HPDE6-E6E7 (cell line): ENCODE data around the gene CETN2.
"Not testable (repeated sequence)": the region's sequence is repeated elsewhere in the genome, so short reads cannot be mapped to it uniquely, and the experiment has no call there.

Experiments used
- DNase-seq: peaks from one replicate; pipeline ENCODE4 v3.0.0; 2011; ENCODE audit warnings: missing footprints; ENCODE audit errors: extremely low spot score

CETN2 gene

DNA sequence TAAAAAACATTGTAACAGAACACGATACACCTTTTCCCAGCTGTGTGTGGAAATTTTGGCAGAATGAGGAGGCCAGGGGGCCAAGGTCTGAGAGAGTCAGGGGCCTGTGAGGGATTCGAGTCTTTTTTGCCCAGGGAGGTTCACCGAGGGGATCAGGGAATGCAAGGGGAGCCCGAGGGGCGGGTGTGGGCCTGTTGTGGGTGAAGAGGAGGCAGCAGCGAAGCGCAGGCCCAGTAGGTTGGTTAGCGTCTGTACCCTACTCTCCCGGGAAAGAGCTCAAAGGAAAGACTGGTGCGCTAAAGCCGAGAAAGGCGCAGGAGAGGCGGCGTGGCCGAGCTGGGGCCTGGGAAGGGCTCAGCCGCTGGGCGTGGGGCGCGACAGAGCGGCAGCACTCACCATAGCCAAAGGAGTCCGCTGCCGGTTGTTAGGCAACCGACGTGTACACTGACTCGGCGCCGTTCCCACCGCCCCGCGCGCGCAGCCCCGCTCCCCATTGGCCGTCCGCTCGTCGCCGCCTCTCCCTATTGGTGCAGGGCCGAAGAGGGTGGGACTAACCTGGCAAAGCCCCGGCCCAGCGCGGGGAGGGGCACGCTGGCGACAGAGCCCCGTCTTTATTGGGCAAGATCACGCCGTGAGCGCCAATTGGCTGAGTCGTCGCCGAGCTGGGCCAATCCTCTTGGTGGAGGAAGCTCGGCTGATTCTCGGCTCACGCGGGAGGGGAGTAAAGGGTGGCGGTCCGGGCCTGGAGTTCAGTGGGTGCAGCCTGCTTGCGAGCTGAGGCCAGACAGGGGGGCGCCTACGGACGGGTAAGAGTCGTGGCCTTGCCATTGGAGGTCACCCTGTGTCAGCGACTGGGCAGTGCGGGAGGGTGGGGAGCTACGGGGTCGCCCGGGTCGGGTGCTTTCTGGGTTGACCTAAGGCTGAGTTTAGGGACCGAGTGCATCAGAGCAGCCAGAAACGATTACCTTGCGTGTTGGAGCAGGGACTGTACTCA is at the start of gene CETN2, which contains the start of gene NSDHL:
TSS of gene CETN2 (minus strand) at position 446 of the 994 bp plus-strand sequence. CDS start at position 399, 47 bp downstream.
TSS of gene NSDHL (plus strand) at position 752 of the 994 bp plus-strand sequence. CDS start 15,262 bp downstream, outside the sequence.
- DNase-seq: peak; percentile 100

DNA sequence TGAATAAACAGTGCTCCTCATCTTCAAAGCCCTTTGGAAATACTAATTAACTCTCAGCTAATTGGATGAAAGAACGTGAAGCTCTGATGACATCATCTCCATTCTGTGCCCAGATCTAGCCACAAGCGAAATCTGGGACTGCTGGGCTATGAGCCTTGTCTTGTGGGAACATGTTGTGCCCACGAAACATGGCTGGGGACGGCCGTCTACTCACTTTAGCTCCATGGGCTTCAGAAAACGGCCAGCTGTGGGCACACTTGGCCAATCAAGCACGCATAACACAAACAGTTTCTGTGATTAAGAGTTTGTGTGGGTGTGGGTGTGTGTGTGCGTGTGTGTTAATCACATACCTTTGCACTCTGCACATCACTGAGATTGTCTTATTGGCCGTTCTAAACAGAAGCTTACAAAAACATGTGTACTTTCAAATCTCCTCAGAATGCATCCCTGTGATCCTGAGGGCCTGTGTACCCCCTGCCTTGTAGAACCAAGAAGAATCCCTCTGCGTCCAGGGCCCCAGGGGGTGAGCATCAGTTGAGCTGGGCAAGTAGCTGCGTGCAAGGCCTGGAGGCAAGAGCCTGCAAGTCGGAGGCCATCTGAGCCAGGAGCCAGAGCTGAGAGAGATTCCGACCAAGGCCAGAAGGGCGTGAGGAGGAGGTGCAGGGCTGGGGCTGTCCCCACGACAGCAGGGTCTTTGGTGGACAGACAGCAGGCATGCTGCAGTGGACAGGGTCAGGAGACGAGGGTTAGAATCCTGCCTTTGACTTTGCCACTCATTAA is 48.6 kb upstream of the CETN2 start:
- peak; percentile 74 for DNase-seq

DNA sequence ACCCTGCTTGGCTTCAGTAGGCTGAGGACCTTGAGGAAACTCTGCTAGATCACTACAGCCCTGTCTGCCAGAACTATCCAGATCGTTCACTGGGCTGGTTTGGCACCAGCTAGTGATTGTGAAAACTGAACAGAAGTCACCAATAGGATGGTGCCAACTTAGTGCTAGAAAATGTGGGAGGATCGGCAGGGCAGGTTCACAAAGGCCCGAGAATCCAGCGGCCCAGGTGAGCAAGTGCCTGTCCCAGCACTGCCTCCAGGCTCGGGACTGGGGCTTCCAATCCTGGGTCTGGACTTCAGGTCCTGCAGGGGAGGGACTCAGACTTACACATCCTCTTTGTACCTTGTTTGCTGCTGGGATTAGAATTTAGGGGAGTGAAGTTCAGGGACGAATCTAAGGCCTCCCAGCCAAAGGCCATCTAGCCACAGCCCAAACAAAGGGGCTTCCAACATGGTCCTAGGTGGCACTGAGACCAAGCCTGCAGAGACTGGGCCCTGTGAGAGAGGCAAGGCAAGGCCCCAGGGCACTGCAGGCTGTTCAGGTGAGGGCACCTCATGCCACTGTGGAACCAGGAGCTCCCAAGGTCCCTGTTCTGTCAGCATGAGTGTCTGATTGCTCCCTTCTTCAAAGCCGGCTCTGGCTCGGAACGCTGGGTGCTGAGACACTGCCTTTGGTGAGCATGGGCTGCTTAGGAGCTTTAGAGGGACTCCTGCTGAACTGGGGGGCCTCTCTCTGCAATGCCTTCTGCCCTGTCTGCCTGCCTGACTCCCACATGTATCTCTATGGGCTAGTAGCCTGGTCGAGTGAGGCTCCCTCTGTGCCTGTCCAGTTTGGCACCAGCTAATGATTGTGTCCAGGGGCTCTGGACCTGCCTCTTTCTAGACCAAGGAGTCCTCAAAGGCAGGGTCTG is 46.6 kb upstream of the CETN2 start:
- DNase-seq: peak; percentile 66

DNA sequence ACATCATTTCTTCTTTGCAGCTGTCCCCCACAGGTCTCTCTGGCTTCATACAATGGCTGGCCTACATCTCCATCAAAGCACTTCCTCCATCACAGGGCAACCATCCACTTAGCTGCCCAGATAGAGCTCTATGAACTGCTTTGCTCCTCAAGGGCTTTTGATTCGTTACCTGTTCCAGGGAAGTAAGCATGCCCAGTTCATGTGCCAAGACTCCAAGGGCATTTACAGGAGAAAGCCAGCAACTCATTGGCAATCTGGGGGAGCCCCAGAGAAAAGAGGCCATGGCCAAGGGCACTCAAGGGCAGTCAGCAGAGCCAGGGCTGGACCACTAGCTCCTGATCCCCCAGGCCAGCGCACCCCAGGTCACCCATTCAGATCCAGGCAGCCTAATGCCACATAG is 42.8 kb upstream of the CETN2 start:
- no peak for DNase-seq

DNA sequence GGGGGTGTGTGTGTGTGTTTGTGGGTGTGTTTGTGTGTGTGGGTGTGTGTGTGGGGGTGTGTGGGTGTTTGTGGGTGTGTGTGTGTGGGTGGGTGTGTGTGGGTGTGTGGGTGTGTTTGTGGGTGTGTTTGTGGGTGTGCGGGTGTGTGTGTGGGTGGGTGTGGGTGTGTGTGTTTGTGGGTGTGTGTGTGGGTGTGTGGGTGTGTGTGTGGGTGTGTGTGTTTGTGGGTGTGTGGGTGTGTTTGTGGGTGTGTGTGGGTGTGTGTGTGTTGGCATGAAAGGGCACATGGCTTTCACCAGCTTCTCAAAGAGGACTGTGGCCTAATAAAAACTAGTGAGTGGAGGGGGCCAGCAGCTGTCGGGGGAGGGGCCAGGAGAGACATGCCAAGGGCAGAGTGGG is 42.0 kb upstream of the CETN2 start:
- no peak for DNase-seq

DNA sequence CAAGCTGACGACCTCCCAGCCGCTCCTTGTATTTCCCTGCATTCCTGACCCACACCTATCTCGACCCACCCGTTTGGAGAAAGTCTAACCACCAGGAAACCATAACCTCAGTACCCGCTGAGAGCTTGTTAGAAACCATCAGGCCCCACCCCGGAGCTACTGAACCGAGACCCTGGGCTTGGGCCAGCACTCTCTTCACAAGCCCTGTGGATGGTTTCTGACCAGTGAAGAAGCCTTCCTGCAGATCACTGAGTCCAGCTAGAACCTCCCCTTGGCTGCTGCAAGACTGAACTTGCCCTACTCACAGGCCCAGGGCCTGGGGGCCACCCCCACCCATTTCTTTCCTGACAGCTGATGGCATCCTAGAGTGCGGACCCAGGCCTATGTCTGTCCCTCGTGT is 40.7 kb upstream of the CETN2 start:
- DNase-seq: no peak

DNA sequence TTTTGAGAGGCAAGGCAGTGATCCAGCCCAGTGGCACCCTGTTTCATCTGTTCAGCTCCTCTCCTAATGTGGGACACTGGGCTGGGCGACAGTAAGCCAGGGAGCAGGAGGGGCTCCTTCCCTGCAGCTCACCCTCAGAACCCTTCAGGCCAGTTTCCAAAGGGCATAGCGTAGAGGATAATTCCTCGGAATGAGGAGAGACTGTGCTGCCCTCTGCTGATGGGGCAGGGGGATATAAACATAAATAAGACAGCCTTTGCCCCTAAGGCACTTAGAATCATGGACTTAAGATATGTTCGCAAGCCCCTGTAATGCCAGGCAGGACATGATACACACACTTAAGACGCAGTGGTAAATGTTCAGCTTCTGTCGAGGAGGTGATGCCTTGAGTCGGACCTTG is 39.4 kb upstream of the CETN2 start:
- no peak for DNase-seq

DNA sequence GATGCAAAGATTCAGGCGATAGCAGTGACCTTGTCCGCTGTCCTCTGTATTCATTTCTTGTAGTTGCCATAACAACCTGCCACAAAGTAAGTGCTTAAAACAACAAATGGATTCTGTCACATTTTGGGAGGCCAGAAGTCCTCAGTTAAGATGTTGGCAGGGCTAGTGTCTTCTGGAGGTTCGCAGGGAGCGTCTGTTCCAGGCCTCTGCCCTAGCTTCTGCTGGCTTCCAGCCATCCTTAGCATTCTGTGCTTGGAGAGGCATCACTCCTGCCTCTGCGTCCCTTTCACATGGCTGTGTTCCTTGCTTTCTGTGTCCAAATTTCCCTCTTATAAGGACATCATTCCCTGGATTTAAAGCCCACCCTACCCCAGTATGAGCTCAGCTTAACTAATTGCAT is 35.8 kb upstream of the CETN2 start:
- DNase-seq: no peak

DNA sequence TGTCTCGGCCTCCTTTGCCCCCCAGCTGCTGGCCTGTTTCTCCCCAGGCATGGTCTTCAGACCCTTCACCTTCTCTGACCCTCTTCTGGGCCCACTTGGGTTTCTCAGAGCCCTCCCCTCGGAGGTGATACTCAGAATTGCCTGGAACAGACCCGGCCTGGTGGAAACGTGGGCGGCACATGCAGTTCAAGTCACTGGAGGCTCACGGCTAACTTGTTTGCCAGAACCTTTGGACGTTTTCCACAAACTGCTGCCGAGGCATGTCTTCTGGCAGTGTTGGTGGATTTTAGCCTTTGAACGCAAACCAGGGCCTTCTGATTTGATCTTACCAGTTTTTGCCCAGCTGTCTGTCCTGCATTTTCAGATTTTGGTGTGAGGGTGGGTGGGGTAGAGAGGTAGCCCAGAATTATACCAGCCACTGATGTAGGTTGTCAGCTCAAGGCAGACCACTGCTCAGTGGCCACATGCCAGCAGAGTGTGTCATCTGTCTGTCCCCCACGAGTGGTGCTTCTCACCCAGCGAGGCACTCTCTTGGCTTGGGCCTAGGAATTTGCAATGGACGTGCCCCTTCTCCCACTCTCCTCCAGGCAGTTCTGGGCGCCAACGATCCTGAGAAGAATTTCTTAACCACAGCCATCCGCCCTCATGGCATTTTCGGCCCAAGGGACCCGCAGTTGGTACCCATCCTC is 34.8 kb upstream of the CETN2 start:
- DNase-seq: no peak

DNA sequence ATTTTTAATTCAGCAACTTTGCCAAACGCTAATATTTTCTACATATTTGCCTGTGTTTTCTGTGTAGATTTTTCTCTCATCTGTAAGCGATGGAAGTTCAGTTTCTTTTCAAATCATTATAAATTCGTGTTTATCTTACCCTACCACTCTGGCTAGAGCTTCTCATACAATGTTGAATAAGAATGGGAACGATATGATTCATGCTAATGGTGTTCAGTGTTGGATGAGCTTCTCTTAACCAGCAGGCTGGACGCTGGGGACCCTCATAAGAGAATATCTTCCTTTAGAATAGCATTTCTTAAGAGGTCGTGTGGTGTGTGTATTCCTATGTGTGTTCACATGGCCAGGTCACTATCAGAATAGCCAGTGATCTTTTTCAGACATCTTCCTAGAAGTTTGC is 31.3 kb upstream of the CETN2 start:
- DNase-seq: no peak

DNA sequence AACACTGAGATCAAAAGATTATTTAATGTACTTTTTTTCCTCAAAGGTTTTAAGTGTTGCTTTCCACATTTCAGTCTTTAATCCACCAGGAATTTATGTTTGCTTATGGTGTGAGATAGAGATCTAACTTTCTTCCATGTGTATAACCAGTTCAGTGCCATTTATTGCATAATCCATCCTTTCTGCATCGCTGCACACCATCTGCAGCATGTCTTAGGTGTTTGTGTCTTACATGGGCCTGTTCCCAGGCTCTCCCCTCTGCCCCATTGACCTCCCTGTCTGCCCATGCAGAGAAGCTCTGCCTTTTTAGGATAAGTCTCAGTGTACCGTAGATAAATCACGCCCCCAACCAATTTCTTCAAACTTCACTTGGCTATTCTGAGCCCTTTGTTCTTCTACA is 30.6 kb upstream of the CETN2 start:
- DNase-seq: no peak

DNA sequence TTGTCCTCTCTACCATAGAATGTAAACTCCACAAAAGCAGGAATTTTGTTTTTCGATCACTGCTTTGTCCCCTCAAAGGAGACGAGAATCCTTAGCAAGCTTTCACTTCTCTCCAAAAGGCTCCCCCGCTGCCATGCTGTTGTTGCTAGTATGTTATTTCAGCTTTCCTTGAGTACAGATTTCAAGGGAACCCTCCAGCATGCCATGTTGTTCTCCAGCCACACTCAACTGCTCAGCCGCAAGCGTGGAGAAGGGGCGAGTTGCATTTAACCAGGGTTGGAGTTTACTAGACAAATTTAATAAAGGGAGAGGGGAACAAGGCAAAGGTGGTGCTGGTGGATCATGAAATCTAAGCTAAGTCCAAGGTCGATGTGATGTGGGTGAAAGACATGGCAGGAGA is 23.4 kb upstream of the CETN2 start:
- DNase-seq: no peak

DNA sequence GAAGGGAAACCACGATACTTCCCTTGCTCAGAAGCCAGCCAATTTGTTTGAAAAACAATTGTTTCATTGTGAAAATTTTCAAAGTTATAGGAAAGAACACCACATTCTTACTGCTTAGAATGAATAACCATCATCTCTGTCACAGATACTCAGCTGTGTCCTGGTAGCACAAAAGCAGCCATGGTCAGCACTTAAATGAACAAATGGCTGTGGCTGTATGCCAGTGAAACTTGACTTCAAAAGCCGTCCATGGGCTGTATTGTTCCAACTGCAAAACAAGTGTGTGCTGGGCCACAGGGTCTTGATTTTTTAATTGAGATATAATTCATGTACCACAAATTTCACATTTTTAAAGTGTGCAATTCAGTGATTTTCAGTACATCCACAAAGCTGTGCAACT is 19.9 kb upstream of the CETN2 start:
- no peak for DNase-seq

DNA sequence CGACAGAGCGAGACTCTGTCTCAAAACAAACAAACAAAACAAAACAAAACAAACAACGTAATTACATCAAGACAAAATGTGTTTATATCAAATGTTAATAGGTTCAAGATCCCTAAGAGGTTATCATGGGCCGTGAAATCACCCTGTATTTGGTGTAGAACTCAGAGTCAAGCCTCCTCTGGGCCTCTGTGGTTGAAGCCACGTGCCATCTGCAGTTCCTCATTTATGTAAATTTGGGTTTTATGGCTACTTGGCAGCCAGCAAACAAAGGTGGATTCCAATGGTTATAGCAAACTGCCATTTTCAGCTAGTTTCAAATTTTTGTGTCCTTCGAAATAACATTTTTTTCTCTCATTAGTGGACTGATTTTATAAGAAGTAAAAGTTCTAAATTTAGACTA is 16.7 kb upstream of the CETN2 start:
- no peak for DNase-seq

DNA sequence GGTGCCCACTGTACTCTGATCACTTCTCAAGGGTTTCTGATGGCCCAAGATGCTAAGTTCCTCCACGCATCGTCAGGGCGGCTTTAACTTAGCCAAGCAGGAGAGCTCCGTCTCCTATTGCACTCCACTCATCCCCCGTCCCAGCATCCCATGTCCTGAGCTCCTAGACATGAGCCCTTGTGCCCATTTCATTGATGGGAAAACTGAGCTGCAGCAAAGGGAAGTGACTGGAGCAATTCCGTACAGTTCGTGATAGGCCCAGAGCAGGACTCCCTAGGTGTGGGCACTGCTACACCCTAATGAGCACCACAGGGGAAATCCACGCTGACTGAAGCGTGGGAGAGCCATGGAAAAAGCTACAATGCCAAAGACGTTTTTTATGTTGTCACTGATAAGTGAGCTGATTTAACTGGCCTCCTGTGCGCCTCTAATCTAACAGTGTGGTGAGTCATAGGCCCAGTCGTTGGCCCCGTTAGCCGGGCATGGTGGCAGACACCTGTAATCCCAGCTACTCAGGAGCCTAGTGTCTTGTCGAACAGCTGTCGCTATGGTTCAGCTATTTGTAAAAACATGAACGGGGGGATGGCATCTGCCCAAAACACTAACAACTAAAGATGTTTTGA is 15.2 kb upstream of the CETN2 start:
- no peak for DNase-seq

DNA sequence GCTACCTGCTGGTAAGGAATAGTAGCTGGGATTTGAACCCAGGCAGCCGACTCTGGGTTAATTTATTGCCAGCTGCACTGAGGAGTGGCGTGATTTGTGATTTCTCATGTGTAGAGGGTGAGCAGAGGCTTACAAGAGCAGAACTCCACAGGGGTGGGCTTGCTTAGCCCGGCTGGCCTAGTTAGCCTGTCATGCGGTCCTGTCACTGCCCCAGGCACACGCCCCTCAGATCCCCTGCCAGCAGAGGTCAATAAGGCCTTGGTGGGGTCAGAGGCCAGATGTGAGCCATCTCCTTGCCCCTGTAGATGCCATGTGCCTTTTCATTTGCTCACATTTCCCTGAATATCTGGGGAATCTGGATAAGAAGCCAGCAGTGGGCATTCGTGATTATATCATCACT is 13.7 kb upstream of the CETN2 start:
- no peak for DNase-seq

DNA sequence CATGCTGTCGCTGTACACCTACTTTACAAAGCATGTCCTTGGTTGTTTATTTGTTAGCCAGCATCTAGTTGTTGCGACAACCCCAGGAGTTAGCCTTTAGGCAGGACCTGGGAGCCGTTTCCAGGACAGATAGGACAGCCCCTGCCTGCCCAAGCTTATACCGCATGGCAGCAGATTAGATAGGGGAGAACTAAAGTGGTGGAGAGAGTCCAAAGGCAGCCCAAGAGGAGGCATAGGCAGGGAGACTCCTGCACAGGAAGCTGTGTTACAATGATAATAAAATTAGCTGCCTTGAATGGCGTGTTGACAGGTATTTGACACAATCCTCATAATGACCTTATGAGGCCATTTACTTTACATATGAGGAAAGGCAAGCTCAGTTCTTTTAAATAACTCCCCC is 13.3 kb upstream of the CETN2 start:
- DNase-seq: no peak

DNA sequence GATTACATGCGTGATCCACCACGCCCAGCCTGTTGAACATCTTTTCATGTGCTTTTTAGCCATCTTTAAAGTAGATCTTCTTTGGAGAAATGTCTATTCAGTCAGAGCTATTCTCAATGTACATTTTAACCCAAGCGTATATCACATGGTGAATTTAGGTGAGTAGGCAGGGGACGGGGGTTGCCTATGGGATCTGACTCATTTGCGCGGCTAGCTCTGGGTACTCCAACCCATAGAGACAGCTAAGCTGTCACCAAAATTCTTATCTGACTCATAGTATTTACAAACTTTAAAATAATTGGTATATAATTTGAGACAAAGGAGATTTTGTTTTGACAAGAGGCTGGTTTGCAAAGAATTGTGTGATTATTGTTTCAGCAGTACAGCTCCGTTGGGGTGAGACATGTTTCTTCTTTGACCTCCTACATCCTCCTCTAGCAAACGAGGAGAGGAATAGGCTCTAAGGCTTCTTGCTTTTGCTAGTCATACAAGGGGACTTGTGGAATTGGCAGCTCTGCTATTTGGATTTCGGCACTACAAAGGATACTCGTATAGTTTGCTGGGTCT is 12.3 kb upstream of the CETN2 start:
- DNase-seq: no peak

DNA sequence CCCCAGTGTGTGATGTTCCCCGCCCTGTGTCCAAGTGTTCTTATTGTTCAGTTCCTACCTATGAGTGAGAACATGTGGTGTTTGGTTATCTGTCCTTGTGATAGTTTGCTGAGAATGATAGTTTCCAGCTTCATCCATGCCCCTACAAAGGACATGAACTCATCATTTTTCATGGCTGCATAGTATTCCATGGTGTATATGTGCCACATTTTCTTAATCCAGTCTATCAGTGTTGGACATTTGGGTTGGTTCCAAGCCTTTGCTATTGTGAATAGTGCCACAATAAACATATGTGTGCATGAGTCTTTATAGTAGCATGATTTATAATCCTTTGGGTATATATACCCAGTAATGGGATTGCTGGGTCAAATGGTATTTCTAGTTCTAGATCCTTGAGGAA is 4.9 kb upstream of the CETN2 start:
- DNase-seq: not testable (repeated sequence)

DNA sequence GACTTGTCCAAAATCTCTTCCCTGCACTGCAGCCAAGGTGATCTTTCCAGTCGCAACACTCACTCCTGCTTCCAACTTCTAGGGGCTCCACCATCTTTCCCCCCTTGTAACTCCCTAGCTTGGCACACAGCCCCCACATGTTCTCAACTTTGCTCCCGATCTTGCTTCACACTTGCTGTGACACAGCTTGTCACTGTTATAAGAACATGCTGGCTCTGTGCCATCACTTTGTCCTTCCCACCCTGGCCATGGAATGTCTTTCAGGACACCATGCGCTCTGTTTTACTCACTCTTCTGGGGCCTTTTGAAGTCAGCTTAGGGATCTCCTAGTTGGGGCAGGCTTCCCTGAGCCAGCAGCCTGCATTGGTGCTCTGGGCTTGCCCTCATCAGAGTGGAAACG is 2.8 kb upstream of the CETN2 start:
- no peak for DNase-seq
